ENCODE measurements around the gene ADGRG1. TPM values are rescaled to one million over a fixed set of nuclear protein-coding genes. Genes with fewer than 3 reads are reported as not detected.

Gene ADGRG1
- total RNA-seq, 1 experiment from 2014 or later, result 2.0 TPM

GRCh38 chr16:57692636-57693035 lies 64.2 kb downstream of the ADGRG1 start:
- Mint-ChIP-seq H3K4me1 (peaks cover 17% of the 10 kb centered on the region), H3K4me3 (no peak overlapping the region), H3K9me3 (no peaks in the 10 kb centered on the region), H3K27me3 (ENCODE audit: low read depth) (no peaks in the 10 kb centered on the region), H3K27ac (no peak overlapping the region), H3K36me3 (no peaks in the 10 kb centered on the region)
- ATAC-seq, result no peak
- CTCF ChIA-PET, result no interaction called here
- TF ChIP-seq ATF1 (CRISPR knock-in tag; IDR thresholded peaks at IDR 0.05) (no peak), ZNF423 (CRISPR knock-in tag; IDR thresholded peaks at IDR 0.05) (no peak), AFF4 (CRISPR knock-in tag; IDR thresholded peaks at IDR 0.05; ENCODE audit: borderline replicate concordance) (no peak), SOX15 (CRISPR knock-in tag; IDR thresholded peaks at IDR 0.05) (no peak), ZNF671 (CRISPR knock-in tag; IDR thresholded peaks at IDR 0.05) (no peak), TEAD4 (CRISPR knock-in tag; IDR thresholded peaks at IDR 0.05) (no peak), ZNF138 (CRISPR knock-in tag; conservative IDR thresholded peaks at IDR 0.05) (no peak), OVOL2 (CRISPR knock-in tag; IDR thresholded peaks at IDR 0.05; ENCODE audit: borderline replicate concordance) (no peak), SMAD3 (CRISPR knock-in tag; IDR thresholded peaks at IDR 0.05; ENCODE audit: borderline replicate concordance) (no peak), ZNF532 (CRISPR knock-in tag; IDR thresholded peaks at IDR 0.05; ENCODE audit: borderline replicate concordance) (no peak), GRHL2 (CRISPR knock-in tag; IDR thresholded peaks at IDR 0.05; ENCODE audit: insufficient replicate concordance, severe bottlenecking) (no peak), ERG (CRISPR knock-in tag; IDR thresholded peaks at IDR 0.05) (no peak), MYBL2 (CRISPR knock-in tag; IDR thresholded peaks at IDR 0.05) (no peak), JAZF1 (CRISPR knock-in tag; IDR thresholded peaks at IDR 0.05) (no peak), ZNF425 (CRISPR knock-in tag; conservative IDR thresholded peaks at IDR 0.05) (no peak), JUN (CRISPR knock-in tag; IDR thresholded peaks at IDR 0.05) (no peak)
- POLR2A ChIA-PET, result no interaction called here
- DNase-seq (ENCODE audit: low spot score), result no peak
